SK-N-SH treated with all-trans-retinoic acid at 6 μM for 48 hours (cell line): ENCODE results near the gene ZFP36.

ENCODE experiments used
- BACH2 ChIP-seq: fragments of 250-450 bp; sonication (Bioruptor Pico); IDR thresholded peaks from 2 replicates; pipeline ENCODE4 v1.9.0; 2021; ENCODE audit warnings: mild to moderate bottlenecking, borderline replicate concordance
- CREB5 ChIP-seq: fragments of 250-450 bp; sonication (Bioruptor Pico); IDR thresholded peaks from 2 replicates; pipeline ENCODE4 v1.5.1; 2020; ENCODE audit warnings: low read depth, mild to moderate bottlenecking, moderate library complexity
- CSDC2 ChIP-seq: fragments of 250-450 bp; sonication (Bioruptor Pico); IDR thresholded peaks from 2 replicates; pipeline ENCODE4 v1.5.0; 2020; ENCODE audit warnings: mild to moderate bottlenecking, moderate library complexity
- GLIS3 ChIP-seq: fragments of 250-450 bp; sonication (Bioruptor Pico); IDR thresholded peaks from 2 replicates; pipeline ENCODE4 v1.5.0; 2020; ENCODE audit warnings: mild to moderate bottlenecking, moderate library complexity
- POU6F1 ChIP-seq: fragments of 250-450 bp; sonication (Bioruptor Pico); IDR thresholded peaks from 2 replicates; pipeline ENCODE4 v1.8.0; 2021; ENCODE audit warnings: low read depth, mild to moderate bottlenecking, moderate library complexity, borderline replicate concordance
- TOX ChIP-seq: fragments of 250-450 bp; sonication (Bioruptor Pico); IDR thresholded peaks from 2 replicates; pipeline ENCODE4 v1.8.0; 2021; ENCODE audit warnings: mild to moderate bottlenecking, moderate library complexity, borderline replicate concordance
- TSHZ2 ChIP-seq: fragments of 250-450 bp; sonication (Bioruptor Pico); IDR thresholded peaks from 2 replicates; pipeline ENCODE4 v1.5.0; 2020; ENCODE audit warnings: mild to moderate bottlenecking, moderate library complexity
- ZFP3 ChIP-seq: fragments of 250-450 bp; sonication (Bioruptor Pico); IDR thresholded peaks from 2 replicates; pipeline ENCODE4 v1.5.0; 2020; ENCODE audit warnings: mild to moderate bottlenecking, moderate library complexity
- ZNF70 ChIP-seq: fragments of 450-650 bp; formaldehyde crosslinking; IDR thresholded peaks from 2 replicates; pipeline ENCODE4 v1.5.0; 2020; ENCODE audit warnings: mild to moderate bottlenecking, moderate library complexity

GRCh38 chr19:39388657-39389056 lies 18.0 kb upstream of the ZFP36 start:
- TF ChIP-seq ZFP3 (CRISPR knock-in tag) (no peak), CREB5 (CRISPR knock-in tag) (no peak), GLIS3 (CRISPR knock-in tag) (no peak), CSDC2 (no peak), POU6F1 (CRISPR knock-in tag) (no peak), ZNF70 (CRISPR knock-in tag) (no peak), TOX (CRISPR knock-in tag) (no peak), BACH2 (CRISPR knock-in tag) (no peak), TSHZ2 (CRISPR knock-in tag) (no peak)
